Measurements from ENCODE around the gene EIF5A. TPM values are rescaled to one million over a fixed set of nuclear protein-coding genes. Genes with fewer than 3 reads are reported as not detected.

The EIF5A gene
- total and polyA plus RNA-seq, 9 of the 15 experiments (the other 6 are each of a cell fraction or from before 2014, with no cell fraction given) = 22.9 to 1,163 (median 772) TPM

- no peak for TF ChIP-seq FOXP4 (CRISPR knock-in tag; IDR thresholded peaks at IDR 0.05; ENCODE audit: borderline replicate concordance)
- TF ChIP-seq STAT5B (CRISPR knock-in tag; IDR thresholded peaks at IDR 0.05) = no peak
- TF ChIP-seq E2F3 (CRISPR knock-in tag; IDR thresholded peaks at IDR 0.05) = no peak
- no peak for TF ChIP-seq ZNF668 (CRISPR knock-in tag; IDR thresholded peaks at IDR 0.05)
- no peak for TF ChIP-seq ZNF592 (IDR thresholded peaks at IDR 0.05)
- TF ChIP-seq ATF1 (CRISPR knock-in tag; IDR thresholded peaks at IDR 0.05) = no peak
- TF ChIP-seq ATF1 (tag; IDR thresholded peaks at IDR 0.05) = no peak
- no peak for TF ChIP-seq ARID2 (IDR thresholded peaks at IDR 0.05)
- no peak; the same call in 1 of the 2 replicates for TF ChIP-seq ATF7 (IDR thresholded peaks at IDR 0.05)
- no peak for TF ChIP-seq CHD7 (IDR thresholded peaks at IDR 0.05; ENCODE audit: low read depth, low read length)
These were observed 44.5 kb downstream of the EIF5A start, which contains the start of gene KCTD11 (continued) for GRCh38 chr17:7351665-7352502.
